Measurements from ENCODE around the gene CYP46A1.

Gene CYP46A1

DNA sequence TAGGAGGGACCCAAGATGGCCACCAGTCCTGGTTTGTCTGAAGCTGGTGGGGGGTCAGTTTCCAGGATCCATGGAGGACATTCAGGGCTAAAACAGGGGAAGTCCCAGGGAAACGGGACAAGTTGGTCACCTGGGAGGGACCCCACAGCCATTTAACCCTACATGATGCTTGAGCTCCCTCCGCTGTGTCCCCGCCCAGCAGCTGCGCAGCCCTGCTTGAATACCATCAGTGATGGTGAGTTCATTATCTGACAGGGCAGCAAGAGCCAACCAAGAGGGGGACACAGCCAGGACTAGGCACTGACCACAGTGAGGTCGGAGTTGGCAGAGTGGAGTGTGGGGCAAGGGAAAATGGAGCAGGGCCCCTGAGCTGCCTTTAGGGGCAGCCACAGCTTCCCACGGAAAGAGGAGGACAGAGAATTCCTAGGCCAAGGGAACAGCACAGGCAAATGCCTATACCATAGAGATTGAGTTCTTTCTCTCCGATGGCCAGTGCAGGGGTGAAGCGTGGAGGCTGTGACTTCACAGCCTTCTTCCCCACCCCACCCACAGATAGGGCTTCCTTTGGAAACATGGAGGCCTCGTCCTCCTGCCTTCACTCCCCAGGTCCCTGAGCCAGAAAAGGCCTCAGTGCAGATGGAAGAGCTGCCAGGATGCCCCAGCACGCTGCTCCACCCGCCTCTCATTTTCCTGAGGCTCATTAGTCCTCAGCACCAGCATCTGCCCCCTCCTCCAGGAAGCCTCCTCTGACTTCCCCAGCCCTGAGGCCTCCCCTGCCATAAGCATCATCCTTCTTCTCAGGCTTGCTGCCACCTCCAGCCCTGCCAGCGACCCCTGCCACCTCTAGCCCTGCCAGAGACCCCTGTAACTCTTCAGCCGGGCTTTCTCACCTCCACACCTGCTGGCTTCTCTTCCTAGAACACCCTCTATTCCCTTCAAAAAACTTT lies 51.4 kb downstream of the CYP46A1 start:
- 87% methylated on average over 12 of the region's 13 CpGs for WGBS (ENCODE audit: insufficient coverage)
- no peaks in the 10 kb centered on the region for H3K9me3 ChIP-seq (ENCODE audit: control extremely low read depth in 1 of 5, control insufficient read depth in 4 of 5, insufficient read depth in 2 of 5, low read depth in 1 of 5, low read length in 4 of 5)
- peaks cover 0 to 8% (median 3%) of the 10 kb centered on the region in 4 experiments for H3K4me1 ChIP-seq (ENCODE audit: control extremely low read depth in 1 of 4, control insufficient read depth in 4 of 4, insufficient read depth in 4 of 4, low read length in 3 of 4)
- ChIA-PET POLR2A (no interaction called here), CTCF (interaction anchor here (1.2 kb wide), 1 partner anchor 17 kb away, joined by 3 read pairs; no protein-coding TSS in a partner anchor)
- no peak overlapping the region for H3K4me3 ChIP-seq (ENCODE audit: control insufficient read depth in 1 of 7, extremely low read depth in 1 of 7, insufficient read depth in 4 of 7, low read depth in 2 of 7, low read length in 6 of 7)
- no peak overlapping the region for H3K27ac ChIP-seq (ENCODE audit: insufficient read depth in 1 of 2, low read depth in 1 of 2, low read length in 2 of 2, poor library complexity in 1 of 2, severe bottlenecking in 2 of 2)
- H3K27me3 ChIP-seq (replicated peaks in 2 of 5; ENCODE audit: control insufficient read depth in 4 of 5, insufficient read depth in 5 of 5, low read length in 4 of 5): peaks cover 0 to 99% (median 26%) of the 10 kb centered on the region in 5 experiments
- no peaks in the 10 kb centered on the region for H3K36me3 ChIP-seq (ENCODE audit: control insufficient read depth in 4 of 4, insufficient read depth in 4 of 4, low read length in 3 of 4)
- DNase-seq: no peak

DNA sequence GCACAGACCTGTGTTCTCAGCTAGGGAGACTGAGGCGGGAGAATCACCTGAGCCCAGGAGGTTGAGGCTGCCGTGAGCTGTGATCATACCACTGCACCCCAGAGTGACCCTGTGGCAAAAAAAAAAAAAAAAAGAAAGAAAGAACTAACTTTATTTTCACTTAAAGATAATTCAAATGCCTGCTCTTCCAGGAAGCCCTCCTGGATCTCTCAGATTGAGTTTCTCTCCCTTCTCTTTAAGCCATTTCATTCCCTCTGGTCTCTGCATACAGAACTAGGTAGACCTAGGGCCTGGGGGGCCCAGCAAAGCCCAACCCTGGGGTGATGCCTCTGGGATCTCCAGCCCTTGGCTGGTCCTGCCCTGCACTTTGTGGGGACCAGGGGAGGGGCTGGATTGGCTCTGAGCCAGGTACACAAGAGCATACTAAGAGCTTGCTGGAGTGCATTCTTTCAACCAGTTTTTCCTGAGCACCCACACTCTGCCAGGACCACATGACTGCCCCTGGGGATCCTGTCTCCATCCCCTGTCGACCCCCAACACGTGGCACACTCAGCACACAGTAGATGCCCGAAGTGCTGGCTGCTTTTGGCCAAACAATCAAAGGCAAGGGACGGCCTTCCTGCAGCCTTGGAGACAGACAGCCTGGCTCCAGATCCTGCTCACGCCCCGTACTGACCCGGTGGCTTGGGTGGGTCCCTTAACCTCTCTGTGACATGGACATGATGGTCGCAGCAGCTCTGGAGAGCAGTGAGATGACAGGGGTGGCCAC lies 52.7 kb downstream of the CYP46A1 start:
- peaks cover 0 to 99% (median 22%) of the 10 kb centered on the region in 5 experiments for H3K27me3 ChIP-seq (replicated peaks in 2 of 5; ENCODE audit: control insufficient read depth in 4 of 5, insufficient read depth in 5 of 5, low read length in 4 of 5)
- DNase-seq: no peak
- no peaks in the 10 kb centered on the region for H3K9me3 ChIP-seq (ENCODE audit: control extremely low read depth in 1 of 5, control insufficient read depth in 4 of 5, insufficient read depth in 2 of 5, low read depth in 1 of 5, low read length in 4 of 5)
- no peaks in the 10 kb centered on the region for H3K36me3 ChIP-seq (ENCODE audit: control insufficient read depth in 4 of 4, insufficient read depth in 4 of 4, low read length in 3 of 4)
- CTCF ChIA-PET: no interaction called here
- no peak overlapping the region for H3K4me3 ChIP-seq (ENCODE audit: control insufficient read depth in 1 of 7, extremely low read depth in 1 of 7, insufficient read depth in 4 of 7, low read depth in 2 of 7, low read length in 6 of 7)
- no peak overlapping the region for H3K27ac ChIP-seq (ENCODE audit: insufficient read depth in 1 of 2, low read depth in 1 of 2, low read length in 2 of 2, poor library complexity in 1 of 2, severe bottlenecking in 2 of 2)
- peaks cover 0 to 8% (median 2%) of the 10 kb centered on the region in 4 experiments for H3K4me1 ChIP-seq (ENCODE audit: control extremely low read depth in 1 of 4, control insufficient read depth in 4 of 4, insufficient read depth in 4 of 4, low read length in 3 of 4)
- WGBS (ENCODE audit: insufficient coverage): 21% methylated on average over 8 of the region's 10 CpGs
- POLR2A ChIA-PET: interaction anchor here (0.5 kb wide), 1 partner anchor 11 kb away, joined by 3 read pairs; no protein-coding TSS in a partner anchor

DNA sequence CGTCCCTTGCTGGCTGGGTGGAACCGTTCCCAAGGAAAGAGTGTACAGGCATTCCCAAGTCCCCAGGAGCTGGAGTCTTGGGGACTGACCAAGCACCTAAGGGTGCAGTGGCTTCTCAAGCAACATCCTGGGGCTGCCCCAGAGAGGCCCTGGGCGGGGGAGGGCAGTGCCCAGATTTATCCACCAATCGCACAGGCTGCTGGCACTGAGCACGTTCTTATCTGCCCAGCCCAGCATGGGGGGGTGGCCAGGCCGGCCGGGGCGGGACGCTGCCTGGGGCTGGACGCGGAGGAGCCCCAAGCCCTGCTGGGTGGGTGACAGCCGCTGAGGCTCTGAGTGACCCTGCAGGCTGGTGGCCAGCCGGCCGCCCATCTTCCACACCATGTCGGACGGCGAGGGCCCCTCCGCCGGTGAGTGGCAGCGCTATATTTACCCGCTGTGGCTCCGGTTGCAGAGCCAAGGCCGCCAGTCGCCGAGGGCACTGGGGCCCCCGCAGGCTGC lies 53.4 kb downstream of the CYP46A1 start:
- Histone ChIP-seq H3K27me3 (replicated peaks in 2 of 5; ENCODE audit: control insufficient read depth in 4 of 5, insufficient read depth in 5 of 5, low read length in 4 of 5) (peaks cover 0 to 98% (median 23%) of the 10 kb centered on the region in 5 experiments), H3K9me3 (ENCODE audit: control extremely low read depth in 1 of 5, control insufficient read depth in 4 of 5, insufficient read depth in 2 of 5, low read depth in 1 of 5, low read length in 4 of 5) (no peaks in the 10 kb centered on the region), H3K36me3 (ENCODE audit: control insufficient read depth in 4 of 4, insufficient read depth in 4 of 4, low read length in 3 of 4) (no peaks in the 10 kb centered on the region), H3K4me3 (ENCODE audit: control insufficient read depth in 1 of 7, extremely low read depth in 1 of 7, insufficient read depth in 4 of 7, low read depth in 2 of 7, low read length in 6 of 7) (peak overlapping the region in 1 of 7 experiments; percentile 29), H3K27ac (ENCODE audit: insufficient read depth in 1 of 2, low read depth in 1 of 2, low read length in 2 of 2, poor library complexity in 1 of 2, severe bottlenecking in 2 of 2) (no peak overlapping the region), H3K4me1 (ENCODE audit: control extremely low read depth in 1 of 4, control insufficient read depth in 4 of 4, insufficient read depth in 4 of 4, low read length in 3 of 4) (peaks cover 0 to 8% (median 2%) of the 10 kb centered on the region in 4 experiments)
- DNase-seq: peak in 2 of 3 donors; percentile 47 to 63
- ChIA-PET CTCF (interaction anchor here (1.2 kb wide), 1 partner anchor 15 kb away, joined by 4 read pairs; no protein-coding TSS in a partner anchor), POLR2A (interaction anchor here (0.5 kb wide), 1 partner anchor 11 kb away, joined by 3 read pairs; no protein-coding TSS in a partner anchor)
- under 1% methylated on average over 24 of the region's 26 CpGs for WGBS (ENCODE audit: insufficient coverage)

DNA sequence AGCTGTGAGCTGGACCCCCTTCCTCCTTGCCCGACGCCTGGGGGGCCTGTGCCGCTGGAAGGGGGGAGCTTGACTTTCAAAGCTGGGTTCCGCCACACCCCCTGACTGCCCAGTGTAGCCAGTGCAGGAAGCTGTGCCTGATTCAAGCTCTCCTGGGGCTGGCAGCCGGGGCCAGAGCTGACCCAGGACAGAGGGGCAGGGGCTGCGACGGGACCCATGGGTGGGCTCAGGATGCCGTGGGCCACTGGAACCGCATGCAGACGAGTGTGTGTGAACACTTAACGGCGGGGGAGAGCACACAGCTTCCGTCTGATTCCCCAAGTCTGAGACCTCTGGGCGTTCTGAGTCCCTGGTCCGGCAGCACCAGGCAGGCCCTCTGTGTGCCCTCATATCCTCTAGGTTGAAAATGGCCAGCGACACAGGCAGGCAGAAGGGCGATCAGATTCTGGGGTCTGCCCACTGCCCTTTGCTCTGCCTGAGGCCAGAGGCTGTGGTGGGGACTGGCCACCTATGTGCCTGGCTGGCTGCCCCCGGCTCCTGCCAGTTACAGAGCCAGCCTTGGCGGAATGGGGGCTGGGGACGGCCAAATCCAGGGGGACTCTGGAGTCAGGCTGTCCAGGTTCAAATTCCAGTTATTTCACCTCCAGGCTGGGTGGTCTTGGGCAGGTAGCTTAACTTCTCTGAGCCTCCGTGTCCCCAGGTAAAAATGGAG lies 54.0 kb downstream of the CYP46A1 start:
- no peak overlapping the region for H3K27ac ChIP-seq (ENCODE audit: insufficient read depth in 1 of 2, low read depth in 1 of 2, low read length in 2 of 2, poor library complexity in 1 of 2, severe bottlenecking in 2 of 2)
- peak overlapping the region in 1 of 7 experiments; percentile 29 for H3K4me3 ChIP-seq (ENCODE audit: control insufficient read depth in 1 of 7, extremely low read depth in 1 of 7, insufficient read depth in 4 of 7, low read depth in 2 of 7, low read length in 6 of 7)
- peaks cover 0 to 8% (median 2%) of the 10 kb centered on the region in 4 experiments for H3K4me1 ChIP-seq (ENCODE audit: control extremely low read depth in 1 of 4, control insufficient read depth in 4 of 4, insufficient read depth in 4 of 4, low read length in 3 of 4)
- CTCF ChIA-PET: interaction anchor here (1.2 kb wide), 1 partner anchor 14 kb away, joined by 4 read pairs; no protein-coding TSS in a partner anchor
- WGBS (ENCODE audit: insufficient coverage): 48% methylated on average over 17 of the region's 21 CpGs
- no peaks in the 10 kb centered on the region for H3K9me3 ChIP-seq (ENCODE audit: control extremely low read depth in 1 of 5, control insufficient read depth in 4 of 5, insufficient read depth in 2 of 5, low read depth in 1 of 5, low read length in 4 of 5)
- H3K27me3 ChIP-seq (replicated peaks in 2 of 5; ENCODE audit: control insufficient read depth in 4 of 5, insufficient read depth in 5 of 5, low read length in 4 of 5): peaks cover 0 to 98% (median 26%) of the 10 kb centered on the region in 5 experiments
- POLR2A ChIA-PET: no interaction called here
- no peak for DNase-seq
- H3K36me3 ChIP-seq (ENCODE audit: control insufficient read depth in 4 of 4, insufficient read depth in 4 of 4, low read length in 3 of 4): no peaks in the 10 kb centered on the region

DNA sequence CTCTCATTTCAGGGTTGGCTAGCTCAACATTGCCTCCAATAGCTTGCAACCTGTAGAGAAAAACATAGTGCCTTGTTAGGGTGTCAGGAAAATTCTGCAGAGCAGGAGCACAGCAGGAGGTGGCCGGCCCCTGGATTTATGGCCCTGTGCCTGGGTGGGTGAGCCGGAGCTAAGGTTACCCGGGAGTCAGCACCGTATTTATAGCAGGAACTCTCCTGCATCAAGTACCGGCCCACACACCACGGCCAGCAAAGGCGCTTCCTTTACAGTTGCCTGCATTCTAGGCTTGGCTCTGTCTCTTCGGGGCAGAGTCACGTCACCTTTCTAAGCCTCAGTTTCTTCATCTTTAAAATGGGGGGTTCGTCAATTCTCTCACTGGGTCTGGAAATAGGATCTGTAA lies 56.3 kb downstream of the CYP46A1 start:
- WGBS (ENCODE audit: insufficient coverage): 24% methylated on average over 10 of the region's 10 CpGs
- Histone ChIP-seq H3K4me1 (ENCODE audit: control extremely low read depth in 1 of 4, control insufficient read depth in 4 of 4, insufficient read depth in 4 of 4, low read length in 3 of 4) (peaks cover 0 to 8% (median 3%) of the 10 kb centered on the region in 4 experiments), H3K36me3 (ENCODE audit: control insufficient read depth in 4 of 4, insufficient read depth in 4 of 4, low read length in 3 of 4) (no peaks in the 10 kb centered on the region), H3K4me3 (ENCODE audit: control insufficient read depth in 1 of 7, extremely low read depth in 1 of 7, insufficient read depth in 4 of 7, low read depth in 2 of 7, low read length in 6 of 7) (no peak overlapping the region), H3K27me3 (replicated peaks in 2 of 5; ENCODE audit: control insufficient read depth in 4 of 5, insufficient read depth in 5 of 5, low read length in 4 of 5) (peaks cover 0 to 80% (median 23%) of the 10 kb centered on the region in 5 experiments), H3K9me3 (ENCODE audit: control extremely low read depth in 1 of 5, control insufficient read depth in 4 of 5, insufficient read depth in 2 of 5, low read depth in 1 of 5, low read length in 4 of 5) (no peaks in the 10 kb centered on the region), H3K27ac (ENCODE audit: insufficient read depth in 1 of 2, low read depth in 1 of 2, low read length in 2 of 2, poor library complexity in 1 of 2, severe bottlenecking in 2 of 2) (no peak overlapping the region)
- CTCF ChIA-PET: interaction anchor here (1.0 to 2.1 kb wide), 2 partner anchors 8 to 10 kb away, joined by 3 to 6 read pairs; no protein-coding TSS in a partner anchor
- DNase-seq: no peak
- POLR2A ChIA-PET: no interaction called here

DNA sequence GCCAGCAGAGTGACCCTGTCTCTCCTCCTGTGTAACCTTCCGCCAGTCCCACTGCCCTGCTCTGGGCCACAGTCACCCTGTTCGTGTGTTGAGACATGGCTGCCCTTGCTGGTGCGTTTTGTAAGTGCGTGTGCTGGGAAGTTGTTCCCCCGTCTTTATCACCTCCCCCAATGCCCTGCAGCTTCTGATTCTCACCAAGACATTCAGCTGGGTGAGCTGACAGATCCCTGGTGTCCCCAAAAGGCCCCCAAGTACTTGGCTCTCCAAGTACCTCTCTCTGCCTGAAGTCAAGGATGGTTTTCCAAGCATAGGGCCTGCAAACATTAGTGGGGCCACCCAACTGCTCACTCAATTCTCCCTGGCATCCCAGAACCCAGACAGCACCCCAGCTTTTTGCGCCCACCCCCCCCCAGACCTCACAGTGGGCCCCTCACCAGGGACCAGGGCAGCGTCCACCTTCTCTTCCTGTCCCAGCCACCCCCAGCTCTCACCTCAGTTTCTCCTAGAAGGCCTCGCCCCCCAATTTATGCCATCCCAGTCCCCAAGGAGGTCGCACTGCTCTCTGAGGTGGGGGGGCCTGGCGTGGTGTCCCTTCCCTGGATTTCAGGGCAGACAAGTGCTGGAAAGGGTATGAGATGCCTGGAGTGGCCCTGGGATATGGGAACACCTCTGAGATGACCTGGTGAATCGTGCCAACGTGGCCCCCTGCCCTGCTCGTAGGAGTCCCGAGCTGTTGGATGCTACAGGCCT lies 57.3 kb downstream of the CYP46A1 start:
- no peak for DNase-seq
- Histone ChIP-seq H3K4me3 (ENCODE audit: control insufficient read depth in 1 of 7, extremely low read depth in 1 of 7, insufficient read depth in 4 of 7, low read depth in 2 of 7, low read length in 6 of 7) (no peak overlapping the region), H3K27ac (ENCODE audit: insufficient read depth in 1 of 2, low read depth in 1 of 2, low read length in 2 of 2, poor library complexity in 1 of 2, severe bottlenecking in 2 of 2) (no peak overlapping the region), H3K9me3 (ENCODE audit: control extremely low read depth in 1 of 5, control insufficient read depth in 4 of 5, insufficient read depth in 2 of 5, low read depth in 1 of 5, low read length in 4 of 5) (no peaks in the 10 kb centered on the region), H3K27me3 (replicated peaks in 2 of 5; ENCODE audit: control insufficient read depth in 4 of 5, insufficient read depth in 5 of 5, low read length in 4 of 5) (peaks cover 0 to 79% (median 30%) of the 10 kb centered on the region in 5 experiments), H3K36me3 (ENCODE audit: control insufficient read depth in 4 of 4, insufficient read depth in 4 of 4, low read length in 3 of 4) (no peaks in the 10 kb centered on the region), H3K4me1 (ENCODE audit: control extremely low read depth in 1 of 4, control insufficient read depth in 4 of 4, insufficient read depth in 4 of 4, low read length in 3 of 4) (peaks cover 0 to 18% (median 10%) of the 10 kb centered on the region in 4 experiments)
- 98% methylated on average over 8 of the region's 14 CpGs for WGBS (ENCODE audit: insufficient coverage)
- ChIA-PET CTCF (interaction anchor here (0.8 to 2.1 kb wide), 2 partner anchors 10 to 11 kb away, joined by 3 to 6 read pairs; no protein-coding TSS in a partner anchor), POLR2A (no interaction called here)
